GM23338 (cell line): ENCODE data around the gene TF. TPM values are rescaled to one million over a fixed set of nuclear protein-coding genes. Genes with fewer than 3 reads are reported as not detected.

Experiments used
- ATAC-seq: fragments of 200-7000 bp; cut with Tn5 transposase; 3 replicates; pipeline ENCODE4 v1.9.1; 2020
- DNase-seq: peaks from one replicate; pipeline ENCODE4 v3.0.0-alpha.2; 2015; ENCODE audit warnings: low spot score
- H2AFZ ChIP-seq: fragments of 200-600 bp; sonication (generic); 2 replicates; pipeline ENCODE4 v1.8.0; 2016; ENCODE audit warnings: antibody characterized with exemption, mild to moderate bottlenecking, moderate library complexity
- H3F3A ChIP-seq: fragments of 200-600 bp; sonication (generic); replicated peaks from 2 replicates; pipeline ENCODE4 v1.8.0; 2017; ENCODE audit warnings: antibody characterized with exemption, mixed run types, low read depth
- H3K27ac ChIP-seq: fragments of 200-600 bp; sonication (generic); 2 replicates; pipeline ENCODE4 v1.6.1; 2016; ENCODE audit warnings: low read depth
- H3K27me3 ChIP-seq: fragments of 200-600 bp; sonication (generic); 2 replicates; pipeline ENCODE4 v1.8.0; 2016; ENCODE audit warnings: mild to moderate bottlenecking, mixed run types, moderate library complexity; ENCODE audit not compliant: insufficient read depth
- H3K36me3 ChIP-seq: fragments of 200-600 bp; sonication (generic); 2 replicates; pipeline ENCODE4 v1.8.0; 2016; ENCODE audit warnings: mild to moderate bottlenecking; ENCODE audit not compliant: insufficient read depth
- H3K4me1 ChIP-seq: fragments of 200-600 bp; sonication (generic); 2 replicates; pipeline ENCODE4 v1.8.0; 2016; ENCODE audit warnings: mild to moderate bottlenecking, moderate library complexity; ENCODE audit not compliant: insufficient read depth
- H3K4me2 ChIP-seq: fragments of 200-600 bp; sonication (generic); 2 replicates; pipeline ENCODE4 v1.7.1; 2017; ENCODE audit warnings: mixed run types
- H3K4me3 ChIP-seq: fragments of 200-600 bp; sonication (generic); 2 replicates; pipeline ENCODE4 v1.6.1; 2016; ENCODE audit warnings: mixed run types
- H3K79me2 ChIP-seq: fragments of 200-600 bp; sonication (generic); replicated peaks from 2 replicates; pipeline ENCODE4 v1.8.0; 2017; ENCODE audit warnings: mild to moderate bottlenecking; ENCODE audit not compliant: insufficient read depth
- H3K9me2 ChIP-seq: fragments of 200-600 bp; sonication (generic); 2 replicates; pipeline ENCODE4 v1.8.0; 2017; ENCODE audit not compliant: insufficient read depth
- H4K20me1 ChIP-seq: fragments of 200-600 bp; sonication (generic); replicated peaks from 2 replicates; pipeline ENCODE4 v1.8.0; 2017; ENCODE audit warnings: mild to moderate bottlenecking; ENCODE audit not compliant: insufficient read depth
- H3K27ac Mint-ChIP-seq: 2 replicates; pipeline ENCODE4 v1.8.0; 2020; ENCODE audit warnings: inconsistent platforms, mild to moderate bottlenecking, moderate library complexity, mixed read lengths
- H3K27me3 Mint-ChIP-seq: 3 replicates; pipeline ENCODE4 v1.8.0; 2022; ENCODE audit warnings: low read depth, mild to moderate bottlenecking, moderate library complexity, mixed read lengths, inconsistent platforms; ENCODE audit not compliant: insufficient read depth, poor library complexity
- H3K36me3 Mint-ChIP-seq: 3 replicates; pipeline ENCODE4 v1.8.0; 2021; ENCODE audit warnings: low read depth, mild to moderate bottlenecking, inconsistent platforms, moderate library complexity, mixed read lengths
- H3K4me1 Mint-ChIP-seq: 3 replicates; pipeline ENCODE4 v1.8.0; 2020; ENCODE audit warnings: mild to moderate bottlenecking, inconsistent platforms, mixed read lengths
- H3K4me3 Mint-ChIP-seq: 3 replicates; pipeline ENCODE4 v1.8.0; 2021; ENCODE audit warnings: moderate library complexity, mild to moderate bottlenecking, inconsistent platforms, mixed read lengths
- H3K9me3 Mint-ChIP-seq: 3 replicates; pipeline ENCODE4 v1.8.0; 2020; ENCODE audit warnings: moderate library complexity, mild to moderate bottlenecking, inconsistent platforms, mixed read lengths
- CREB1 ChIP-seq: fragments of 250-450 bp; sonication (Bioruptor Pico); IDR thresholded peaks from 2 replicates; pipeline ENCODE4 v1.5.0; 2020; ENCODE audit warnings: low read depth, mild to moderate bottlenecking, moderate library complexity
- EZH2 ChIP-seq: fragments of 200-600 bp; sonication (generic); IDR thresholded peaks from one replicate; pipeline ENCODE4 v1.8.0; 2017; ENCODE audit warnings: antibody characterized with exemption, mild to moderate bottlenecking, low read depth; ENCODE audit not compliant: unreplicated experiment
- EZH2phosphoT487 ChIP-seq: fragments of 200-600 bp; sonication (generic); IDR thresholded peaks from one replicate; pipeline ENCODE4 v1.8.1; 2018; ENCODE audit warnings: antibody characterized with exemption; ENCODE audit not compliant: unreplicated experiment
- JUNB ChIP-seq: IDR thresholded peaks from one replicate; pipeline ENCODE4 v1.6.1; 2016; ENCODE audit warnings: antibody characterized with exemption; ENCODE audit not compliant: unreplicated experiment
- POLR2AphosphoS5 ChIP-seq: IDR thresholded peaks from 2 replicates; pipeline ENCODE4 v1.6.1; 2016; ENCODE audit warnings: antibody characterized with exemption, low read depth
- ZNF114 ChIP-seq: fragments of 250-450 bp; sonication (Bioruptor Pico); IDR thresholded peaks from 2 replicates; pipeline ENCODE4 v1.5.0; 2020; ENCODE audit warnings: mild to moderate bottlenecking, moderate library complexity
- polyA plus RNA-seq: library from polyadenylated mRNA; unstranded; fragments of >200 nt; fragmentation: Nextera tagmentation; extraction: Ambion mirVana; gene quantifications from 2 replicates; pipeline ENCODE4 v1.2.1, GENCODE V29; 2016
- total RNA-seq: library from RNA; depleted of rRNA; stranded (reverse); fragments of >200 nt; shearing (Covaris generic); gene quantifications from 2 replicates; pipeline ENCODE4 v1.2.3, GENCODE V29; 2014
- TF ChIP-seq, protein P1 (sequence below): fragments of 250-450 bp; sonication (Bioruptor Pico); IDR thresholded peaks from 2 replicates; pipeline ENCODE4 v1.5.0; 2020; ENCODE audit warnings: mild to moderate bottlenecking, moderate library complexity
- TF ChIP-seq, protein P2 (sequence below): IDR thresholded peaks from 2 replicates; pipeline ENCODE4 v1.6.1; 2016; ENCODE audit warnings: antibody characterized with exemption
- TF ChIP-seq, protein P3 (sequence below): IDR thresholded peaks from one replicate; pipeline ENCODE4 v1.6.1; 2018; ENCODE audit warnings: antibody characterized with exemption; ENCODE audit not compliant: unreplicated experiment

TF gene
- total and polyA plus RNA-seq, 2 experiments from 2014 or later = 0.03 to 0.76 TPM

DNA sequence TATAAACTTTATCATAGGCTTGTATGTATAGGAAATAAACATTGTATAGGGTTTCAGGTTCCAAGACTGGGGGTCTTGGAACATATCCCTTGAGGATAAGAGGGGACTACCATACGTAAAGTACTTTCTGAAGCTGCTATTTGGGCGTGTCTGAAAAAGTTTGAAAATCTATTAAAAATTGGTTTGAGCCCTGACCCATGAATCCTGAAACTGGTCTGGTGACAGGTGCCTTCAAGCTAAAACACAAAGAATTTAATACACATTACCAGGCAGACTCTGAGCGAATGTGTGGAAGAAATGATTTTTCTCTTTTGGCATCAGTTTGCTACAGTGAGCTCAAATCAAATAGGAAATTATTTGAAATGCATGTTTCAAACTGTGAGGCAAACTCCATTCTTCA is 16.3 kb downstream of the TF start (continued):
- TF ChIP-seq, protein P1, sequence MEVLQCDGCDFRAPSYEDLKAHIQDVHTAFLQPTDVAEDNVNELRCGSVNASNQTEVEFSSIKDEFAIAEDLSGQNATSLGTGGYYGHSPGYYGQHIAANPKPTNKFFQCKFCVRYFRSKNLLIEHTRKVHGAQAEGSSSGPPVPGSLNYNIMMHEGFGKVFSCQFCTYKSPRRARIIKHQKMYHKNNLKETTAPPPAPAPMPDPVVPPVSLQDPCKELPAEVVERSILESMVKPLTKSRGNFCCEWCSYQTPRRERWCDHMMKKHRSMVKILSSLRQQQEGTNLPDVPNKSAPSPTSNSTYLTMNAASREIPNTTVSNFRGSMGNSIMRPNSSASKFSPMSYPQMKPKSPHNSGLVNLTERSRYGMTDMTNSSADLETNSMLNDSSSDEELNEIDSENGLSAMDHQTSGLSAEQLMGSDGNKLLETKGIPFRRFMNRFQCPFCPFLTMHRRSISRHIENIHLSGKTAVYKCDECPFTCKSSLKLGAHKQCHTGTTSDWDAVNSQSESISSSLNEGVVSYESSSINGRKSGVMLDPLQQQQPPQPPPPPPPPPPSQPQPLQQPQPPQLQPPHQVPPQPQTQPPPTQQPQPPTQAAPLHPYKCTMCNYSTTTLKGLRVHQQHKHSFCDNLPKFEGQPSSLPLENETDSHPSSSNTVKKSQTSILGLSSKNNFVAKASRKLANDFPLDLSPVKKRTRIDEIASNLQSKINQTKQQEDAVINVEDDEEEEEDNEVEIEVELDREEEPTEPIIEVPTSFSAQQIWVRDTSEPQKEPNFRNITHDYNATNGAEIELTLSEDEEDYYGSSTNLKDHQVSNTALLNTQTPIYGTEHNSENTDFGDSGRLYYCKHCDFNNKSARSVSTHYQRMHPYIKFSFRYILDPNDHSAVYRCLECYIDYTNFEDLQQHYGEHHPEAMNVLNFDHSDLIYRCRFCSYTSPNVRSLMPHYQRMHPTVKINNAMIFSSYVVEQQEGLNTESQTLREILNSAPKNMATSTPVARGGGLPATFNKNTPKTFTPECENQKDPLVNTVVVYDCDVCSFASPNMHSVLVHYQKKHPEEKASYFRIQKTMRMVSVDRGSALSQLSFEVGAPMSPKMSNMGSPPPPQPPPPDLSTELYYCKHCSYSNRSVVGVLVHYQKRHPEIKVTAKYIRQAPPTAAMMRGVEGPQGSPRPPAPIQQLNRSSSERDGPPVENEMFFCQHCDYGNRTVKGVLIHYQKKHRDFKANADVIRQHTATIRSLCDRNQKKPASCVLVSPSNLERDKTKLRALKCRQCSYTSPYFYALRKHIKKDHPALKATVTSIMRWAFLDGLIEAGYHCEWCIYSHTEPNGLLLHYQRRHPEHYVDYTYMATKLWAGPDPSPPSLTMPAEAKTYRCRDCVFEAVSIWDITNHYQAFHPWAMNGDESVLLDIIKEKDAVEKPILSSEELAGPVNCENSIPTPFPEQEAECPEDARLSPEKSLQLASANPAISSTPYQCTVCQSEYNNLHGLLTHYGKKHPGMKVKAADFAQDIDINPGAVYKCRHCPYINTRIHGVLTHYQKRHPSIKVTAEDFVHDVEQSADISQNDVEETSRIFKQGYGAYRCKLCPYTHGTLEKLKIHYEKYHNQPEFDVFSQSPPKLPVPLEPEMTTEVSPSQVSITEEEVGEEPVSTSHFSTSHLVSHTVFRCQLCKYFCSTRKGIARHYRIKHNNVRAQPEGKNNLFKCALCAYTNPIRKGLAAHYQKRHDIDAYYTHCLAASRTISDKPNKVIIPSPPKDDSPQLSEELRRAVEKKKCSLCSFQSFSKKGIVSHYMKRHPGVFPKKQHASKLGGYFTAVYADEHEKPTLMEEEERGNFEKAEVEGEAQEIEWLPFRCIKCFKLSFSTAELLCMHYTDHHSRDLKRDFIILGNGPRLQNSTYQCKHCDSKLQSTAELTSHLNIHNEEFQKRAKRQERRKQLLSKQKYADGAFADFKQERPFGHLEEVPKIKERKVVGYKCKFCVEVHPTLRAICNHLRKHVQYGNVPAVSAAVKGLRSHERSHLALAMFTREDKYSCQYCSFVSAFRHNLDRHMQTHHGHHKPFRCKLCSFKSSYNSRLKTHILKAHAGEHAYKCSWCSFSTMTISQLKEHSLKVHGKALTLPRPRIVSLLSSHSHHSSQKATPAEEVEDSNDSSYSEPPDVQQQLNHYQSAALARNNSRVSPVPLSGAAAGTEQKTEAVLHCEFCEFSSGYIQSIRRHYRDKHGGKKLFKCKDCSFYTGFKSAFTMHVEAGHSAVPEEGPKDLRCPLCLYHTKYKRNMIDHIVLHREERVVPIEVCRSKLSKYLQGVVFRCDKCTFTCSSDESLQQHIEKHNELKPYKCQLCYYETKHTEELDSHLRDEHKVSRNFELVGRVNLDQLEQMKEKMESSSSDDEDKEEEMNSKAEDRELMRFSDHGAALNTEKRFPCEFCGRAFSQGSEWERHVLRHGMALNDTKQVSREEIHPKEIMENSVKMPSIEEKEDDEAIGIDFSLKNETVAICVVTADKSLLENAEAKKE (CRISPR knock-in tag) = no peak
- TF ChIP-seq EZH2 (no peak), JUNB (no peak), EZH2phosphoT487 (no peak), ZNF114 (CRISPR knock-in tag) (no peak), POLR2AphosphoS5 (no peak)

DNA sequence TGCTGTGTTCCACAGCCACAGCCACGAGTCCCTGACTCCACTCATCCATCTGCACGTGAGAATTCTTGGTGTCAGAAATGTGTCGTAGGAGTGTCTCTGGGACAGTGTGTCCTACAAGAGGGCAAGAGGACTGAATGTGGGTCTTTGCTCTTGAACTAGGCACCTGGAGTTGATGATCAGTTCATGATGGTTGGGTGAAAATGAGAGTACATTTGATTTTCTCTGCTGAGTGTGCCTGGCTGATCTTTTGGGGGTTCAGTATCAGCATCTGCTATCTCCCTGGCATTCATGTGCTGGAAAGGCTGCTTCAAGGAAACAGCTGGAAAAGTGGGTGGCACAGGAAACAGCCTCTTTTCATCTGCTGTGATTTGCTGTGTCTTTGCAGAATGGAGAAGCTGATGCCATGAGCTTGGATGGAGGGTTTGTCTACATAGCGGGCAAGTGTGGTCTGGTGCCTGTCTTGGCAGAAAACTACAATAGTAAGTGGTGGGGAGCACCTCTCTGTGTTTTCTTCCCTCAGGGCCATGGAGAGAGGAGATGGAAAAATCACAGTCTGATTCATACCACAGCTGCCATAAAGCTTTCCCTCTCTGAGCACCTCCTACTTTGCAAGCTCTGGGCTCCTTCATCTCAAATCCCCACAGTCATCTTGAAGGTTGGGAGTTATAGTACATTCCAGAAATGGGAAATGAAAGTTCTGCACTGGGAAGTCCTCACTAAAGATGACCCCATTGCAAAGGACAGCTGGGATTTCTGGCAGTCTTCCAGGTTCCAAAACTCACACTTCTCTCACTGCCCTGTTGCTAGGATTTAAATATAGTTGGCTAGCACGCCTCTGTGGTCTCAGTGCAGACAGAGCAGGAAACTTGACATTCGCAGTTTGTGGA is 17.8 kb downstream of the TF start:
- Histone ChIP-seq H4K20me1 (no peaks in the 10 kb centered on the region), H3K27ac (no peak overlapping the region), H3K27me3 (no peaks in the 10 kb centered on the region), H2AFZ (peak overlapping the region; percentile 56; the same call in 1 of the 2 replicates), H3F3A (no peaks in the 10 kb centered on the region), H3K36me3 (no peaks in the 10 kb centered on the region), H3K4me3 (no peak overlapping the region), H3K9me2 (0 out of 2 replicates have a peak, but pooled peaks cover 5% of the 10 kb centered on the region), H3K4me2 (no peak overlapping the region), H3K4me1 (0 out of 2 replicates have a peak, but pooled peaks cover under 1% of the 10 kb centered on the region), H3K79me2 (no peaks in the 10 kb centered on the region)
- Mint-ChIP-seq H3K36me3 (no peaks in the 10 kb centered on the region), H3K9me3 (no peaks in the 10 kb centered on the region), H3K4me3 (no peak overlapping the region), H3K27me3 (no peaks in the 10 kb centered on the region), H3K4me1 (peaks cover under 1% of the 10 kb centered on the region; the same call in 2 of the 3 replicates), H3K27ac (no peak overlapping the region)
- DNase-seq = no peak
- no peak for ATAC-seq
- TF ChIP-seq JUNB = no peak
- TF ChIP-seq, protein P2, sequence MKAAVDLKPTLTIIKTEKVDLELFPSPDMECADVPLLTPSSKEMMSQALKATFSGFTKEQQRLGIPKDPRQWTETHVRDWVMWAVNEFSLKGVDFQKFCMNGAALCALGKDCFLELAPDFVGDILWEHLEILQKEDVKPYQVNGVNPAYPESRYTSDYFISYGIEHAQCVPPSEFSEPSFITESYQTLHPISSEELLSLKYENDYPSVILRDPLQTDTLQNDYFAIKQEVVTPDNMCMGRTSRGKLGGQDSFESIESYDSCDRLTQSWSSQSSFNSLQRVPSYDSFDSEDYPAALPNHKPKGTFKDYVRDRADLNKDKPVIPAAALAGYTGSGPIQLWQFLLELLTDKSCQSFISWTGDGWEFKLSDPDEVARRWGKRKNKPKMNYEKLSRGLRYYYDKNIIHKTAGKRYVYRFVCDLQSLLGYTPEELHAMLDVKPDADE = no peak
- no peak for TF ChIP-seq CREB1 (CRISPR knock-in tag)
- TF ChIP-seq ZNF114 (CRISPR knock-in tag) = no peak
- TF ChIP-seq, protein P3, sequence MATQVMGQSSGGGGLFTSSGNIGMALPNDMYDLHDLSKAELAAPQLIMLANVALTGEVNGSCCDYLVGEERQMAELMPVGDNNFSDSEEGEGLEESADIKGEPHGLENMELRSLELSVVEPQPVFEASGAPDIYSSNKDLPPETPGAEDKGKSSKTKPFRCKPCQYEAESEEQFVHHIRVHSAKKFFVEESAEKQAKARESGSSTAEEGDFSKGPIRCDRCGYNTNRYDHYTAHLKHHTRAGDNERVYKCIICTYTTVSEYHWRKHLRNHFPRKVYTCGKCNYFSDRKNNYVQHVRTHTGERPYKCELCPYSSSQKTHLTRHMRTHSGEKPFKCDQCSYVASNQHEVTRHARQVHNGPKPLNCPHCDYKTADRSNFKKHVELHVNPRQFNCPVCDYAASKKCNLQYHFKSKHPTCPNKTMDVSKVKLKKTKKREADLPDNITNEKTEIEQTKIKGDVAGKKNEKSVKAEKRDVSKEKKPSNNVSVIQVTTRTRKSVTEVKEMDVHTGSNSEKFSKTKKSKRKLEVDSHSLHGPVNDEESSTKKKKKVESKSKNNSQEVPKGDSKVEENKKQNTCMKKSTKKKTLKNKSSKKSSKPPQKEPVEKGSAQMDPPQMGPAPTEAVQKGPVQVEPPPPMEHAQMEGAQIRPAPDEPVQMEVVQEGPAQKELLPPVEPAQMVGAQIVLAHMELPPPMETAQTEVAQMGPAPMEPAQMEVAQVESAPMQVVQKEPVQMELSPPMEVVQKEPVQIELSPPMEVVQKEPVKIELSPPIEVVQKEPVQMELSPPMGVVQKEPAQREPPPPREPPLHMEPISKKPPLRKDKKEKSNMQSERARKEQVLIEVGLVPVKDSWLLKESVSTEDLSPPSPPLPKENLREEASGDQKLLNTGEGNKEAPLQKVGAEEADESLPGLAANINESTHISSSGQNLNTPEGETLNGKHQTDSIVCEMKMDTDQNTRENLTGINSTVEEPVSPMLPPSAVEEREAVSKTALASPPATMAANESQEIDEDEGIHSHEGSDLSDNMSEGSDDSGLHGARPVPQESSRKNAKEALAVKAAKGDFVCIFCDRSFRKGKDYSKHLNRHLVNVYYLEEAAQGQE = no peak
